ENCODE results near the gene SLC25A44. TPM values are rescaled to one million over a fixed set of nuclear protein-coding genes. Genes with fewer than 3 reads are reported as not detected.
A peak's percentile ranks its signal among the peaks of the same experiment; 100 is the strongest.

Gene SLC25A44
- 10 to 100 TPM; 15.4 to 19.6 (median 18.1) TPM for polyA plus RNA-seq (ENCODE audit: insufficient read depth in 1 of 5, insufficient read length in 5 of 5, low replicate concordance in 1 of 5)
- long read RNA-seq, donor 1, full-length matches to known transcripts: 6 of 6 reads
- long read RNA-seq, donor 1, partial matches to known transcripts: 0 of 6 reads
- long read RNA-seq, donor 1, other reads (novel, unspliced or antisense): 0 of 6 reads
- long read RNA-seq, donor 2, partial matches to known transcripts: 0 of 3 reads
- long read RNA-seq, donor 2, other reads (novel, unspliced or antisense): 0 of 3 reads
- long read RNA-seq, donor 3, partial matches to known transcripts: 0 of 4 reads
- long read RNA-seq, donor 3, other reads (novel, unspliced or antisense): 0 of 4 reads
- long read RNA-seq, donor 4, full-length matches to known transcripts: 3 of 3 reads
- long read RNA-seq, donor 4, partial matches to known transcripts: 0 of 3 reads
- long read RNA-seq, donor 4, other reads (novel, unspliced or antisense): 0 of 3 reads
- long read RNA-seq, donor 5, full-length matches to known transcripts: 5 of 5 reads
- long read RNA-seq, donor 5, partial matches to known transcripts: 0 of 5 reads
- long read RNA-seq, donor 5, other reads (novel, unspliced or antisense): 0 of 5 reads
- long read RNA-seq, donor 6, full-length matches to known transcripts: 4 of 4 reads
- long read RNA-seq, donor 6, partial matches to known transcripts: 0 of 4 reads
- long read RNA-seq, donor 6, other reads (novel, unspliced or antisense): 0 of 4 reads
- long read RNA-seq, donor 7, full-length matches to known transcripts: 3 of 3 reads
- long read RNA-seq, donor 7, partial matches to known transcripts: 0 of 3 reads
- long read RNA-seq, donor 7, other reads (novel, unspliced or antisense): 0 of 3 reads
- long read RNA-seq, donor 8, full-length matches to known transcripts: 2 of 2 reads
- long read RNA-seq, donor 8, partial matches to known transcripts: 0 of 2 reads
- long read RNA-seq, donor 8, other reads (novel, unspliced or antisense): 0 of 2 reads

GRCh38 chr1:156193488-156194299 lies at the start of gene SLC25A44:
Gene SLC25A44, plus strand, starts transcription at chr1:156194104. Its CDS starts 5,744 bp downstream, at chr1:156199848.
- DNase-seq: peak; percentile 97 to 99

DNA sequence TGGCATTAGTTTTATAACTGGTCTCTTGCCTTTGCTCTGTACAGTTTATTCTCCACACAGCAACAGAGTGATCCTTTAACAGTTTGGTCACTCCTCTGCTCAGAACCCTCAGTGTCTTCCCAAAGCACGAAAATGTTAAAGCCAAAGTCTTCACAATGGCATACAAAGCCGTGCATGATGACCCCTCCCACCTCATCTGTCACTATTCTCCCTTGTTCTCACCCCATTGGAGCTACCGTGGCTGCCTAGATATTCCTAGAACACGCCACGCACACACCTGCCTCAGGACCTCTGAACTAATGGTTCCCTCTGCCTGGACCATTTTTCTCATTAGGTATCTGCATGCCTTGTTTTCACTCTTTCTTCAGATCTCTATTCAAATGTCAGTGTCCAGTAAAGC lies 49.2 kb upstream of the SLC25A44 start:
- no peak for DNase-seq

DNA sequence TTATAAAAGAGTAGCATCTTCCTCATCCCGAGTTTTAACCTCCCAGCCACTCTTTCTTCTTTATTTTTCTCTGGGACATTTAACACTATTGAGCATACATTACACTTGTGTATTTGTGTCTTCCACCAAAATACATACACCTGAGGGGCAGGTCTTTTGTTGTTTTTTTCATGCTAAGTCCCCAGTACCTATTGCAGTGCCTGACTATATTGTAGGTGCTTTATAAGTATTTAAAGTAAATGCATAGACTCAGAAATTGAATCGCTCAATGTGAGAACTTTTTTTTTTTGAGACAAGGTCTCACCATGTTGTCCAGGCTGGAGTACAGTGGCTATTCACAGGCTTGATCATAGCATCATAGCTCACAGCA lies 48.3 kb upstream of the SLC25A44 start:
- DNase-seq: no peak

- peak; percentile 62 to 66 for DNase-seq
Measured at GRCh38 chr1:156146020-156146768, 47.7 kb upstream of the SLC25A44 start.

DNA sequence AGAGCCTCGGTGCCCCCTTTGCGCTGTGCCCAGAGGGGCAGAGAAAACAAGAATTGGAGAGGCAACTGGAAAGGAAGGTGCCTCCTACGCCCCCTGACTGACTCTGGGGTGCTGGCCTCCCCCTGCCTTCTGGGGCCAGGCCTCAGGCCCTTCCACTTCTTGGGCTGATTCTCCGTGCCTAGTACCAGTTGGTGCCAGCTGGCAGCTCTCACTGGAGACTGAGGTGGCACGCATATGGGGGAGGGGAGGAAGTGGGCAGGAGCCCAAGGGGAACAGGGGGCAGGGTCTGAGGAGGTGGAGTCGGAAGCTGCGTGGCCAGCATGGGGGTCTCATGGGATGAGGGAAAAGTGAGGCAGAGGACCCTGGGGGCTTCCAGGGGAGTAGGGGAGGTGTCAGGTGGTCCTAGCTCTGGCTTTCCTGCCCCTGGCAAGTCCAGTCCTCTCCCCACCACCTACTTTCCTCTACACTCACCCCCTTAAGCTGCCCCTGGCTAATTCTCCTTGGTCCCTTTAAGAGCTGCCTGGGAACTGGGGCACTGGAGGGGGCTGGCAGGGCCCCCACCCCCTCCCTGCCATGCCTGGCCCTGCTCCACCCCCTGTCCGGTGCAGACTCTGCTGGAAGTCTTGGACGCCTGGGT lies 47.0 kb upstream of the SLC25A44 start:
- no peak for DNase-seq

DNA sequence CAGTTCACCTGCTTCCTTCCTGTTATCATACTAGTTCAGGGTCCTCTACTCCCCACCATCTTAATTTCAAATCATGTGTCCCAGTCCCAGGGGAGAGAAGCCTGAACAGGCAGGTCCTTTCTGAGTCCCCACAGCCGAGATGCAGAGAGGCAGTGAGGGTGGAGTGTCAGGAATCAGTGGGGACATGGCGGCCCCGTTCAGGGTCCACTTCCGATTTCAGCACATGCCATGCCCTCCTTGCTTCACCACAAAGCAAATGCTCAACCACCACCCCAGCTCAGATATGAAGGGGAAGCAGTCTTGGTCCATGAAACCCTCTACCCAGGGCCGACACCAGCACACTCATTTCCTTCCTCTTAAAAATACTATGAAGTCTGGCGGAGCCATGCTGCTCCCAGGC lies 45.7 kb upstream of the SLC25A44 start:
- DNase-seq: no peak

GRCh38 chr1:156149374-156150332 lies 44.3 kb upstream of the SLC25A44 start:
- DNase-seq: no peak

DNA sequence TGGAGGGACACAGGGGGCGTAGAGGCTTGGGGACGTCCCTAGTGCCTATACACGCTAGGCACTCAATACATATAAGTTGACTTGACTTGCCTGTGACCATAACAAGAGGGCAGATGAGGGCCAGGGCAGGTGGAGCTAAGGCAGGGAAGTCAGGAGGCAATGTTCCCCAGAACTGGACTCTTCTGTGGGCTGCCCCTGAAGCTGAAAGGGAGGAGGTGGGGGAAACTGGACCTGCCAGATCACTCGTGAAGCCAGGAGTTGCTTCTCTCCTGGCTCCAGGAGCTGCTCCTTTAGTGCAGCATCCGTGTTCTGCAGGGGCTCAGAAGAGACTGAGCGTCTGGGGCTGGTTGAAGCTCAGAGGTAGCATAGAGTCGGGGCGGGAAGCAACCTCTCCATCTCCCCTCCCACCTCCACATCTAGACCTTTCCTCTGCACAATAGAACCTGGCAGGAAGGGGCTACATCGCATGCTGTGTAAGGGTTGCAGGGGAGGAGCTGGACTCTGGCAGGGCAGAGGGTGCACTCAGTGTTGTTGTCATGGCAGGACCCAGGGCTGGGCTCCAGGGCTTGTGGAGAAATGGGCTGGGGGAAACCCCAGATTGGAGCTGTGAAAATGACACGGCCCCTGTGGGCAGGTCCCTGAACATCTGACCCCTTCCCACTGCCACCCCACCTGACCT lies 43.4 kb upstream of the SLC25A44 start:
- no peak for DNase-seq

- DNase-seq: no peak
Measured at GRCh38 chr1:156151093-156151688, 42.7 kb upstream of the SLC25A44 start.

DNA sequence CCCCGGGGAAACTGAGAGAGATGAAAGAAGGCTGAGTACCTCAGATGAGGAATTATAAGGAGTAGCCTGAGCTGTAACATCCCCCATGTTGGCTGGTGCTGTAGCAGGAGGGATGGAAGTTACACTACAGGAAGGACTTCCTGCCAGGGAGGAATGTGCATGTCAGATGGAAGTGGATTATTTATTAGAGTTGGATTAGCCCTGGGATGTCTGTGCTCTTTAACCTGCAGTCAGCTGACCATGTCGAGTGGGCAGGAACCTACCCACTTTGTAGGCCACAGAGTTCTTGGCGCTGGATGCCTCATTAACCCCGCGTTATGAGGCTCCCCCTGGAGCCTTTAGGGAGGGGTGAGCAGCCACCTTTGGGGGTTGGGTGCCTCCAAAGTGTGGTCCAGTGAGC lies 41.3 kb upstream of the SLC25A44 start:
- DNase-seq: no peak

- DNase-seq: peak; percentile 72 to 73
Measured at GRCh38 chr1:156153362-156153761, 40.5 kb upstream of the SLC25A44 start, which contains the start of gene SEMA4A. Gene SEMA4A, plus strand, starts transcription at chr1:156153585. Its CDS starts 994 bp downstream, at chr1:156154579.

DNA sequence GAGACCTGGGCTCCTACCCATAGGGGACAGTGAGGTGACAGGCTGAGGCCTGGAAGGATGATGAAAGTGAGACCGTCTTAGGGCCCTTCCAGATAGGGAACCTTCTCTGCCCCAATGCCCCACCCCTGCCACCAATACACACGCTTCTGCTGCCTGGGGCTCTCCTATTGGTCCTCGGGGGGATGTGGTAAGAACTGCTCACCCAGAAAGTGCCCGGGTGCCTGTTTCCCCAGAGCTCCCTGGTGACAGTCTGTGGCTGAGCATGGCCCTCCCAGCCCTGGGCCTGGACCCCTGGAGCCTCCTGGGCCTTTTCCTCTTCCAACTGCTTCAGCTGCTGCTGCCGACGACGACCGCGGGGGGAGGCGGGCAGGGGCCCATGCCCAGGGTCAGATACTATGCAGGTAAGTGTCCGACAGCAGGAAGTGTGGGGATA lies 39.6 kb upstream of the SLC25A44 start:
- no peak for DNase-seq

- DNase-seq: no peak
Measured at GRCh38 chr1:156155756-156156510, 38.0 kb upstream of the SLC25A44 start.

DNA sequence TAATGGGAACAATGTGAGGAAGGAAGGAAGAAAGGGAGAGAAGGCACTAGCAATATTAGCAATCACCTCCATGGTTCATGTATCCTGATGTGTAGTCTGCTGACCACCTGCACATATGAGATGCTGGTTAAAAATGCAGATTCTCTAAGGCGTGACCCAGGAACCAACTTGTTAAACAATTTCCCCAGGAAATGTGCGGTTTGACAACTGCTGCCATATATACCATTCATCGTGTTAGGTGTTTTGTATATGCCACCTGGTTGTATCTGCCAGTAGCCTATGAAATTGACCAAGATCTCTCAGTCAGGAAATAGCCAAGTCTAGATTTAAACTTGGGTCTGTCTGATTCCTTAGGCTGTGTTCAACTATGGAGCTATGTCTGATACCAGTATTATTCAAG lies 36.4 kb upstream of the SLC25A44 start:
- DNase-seq: no peak

- no peak for DNase-seq
Measured at GRCh38 chr1:156157966-156158365, 35.9 kb upstream of the SLC25A44 start.

- DNase-seq: no peak
Measured at GRCh38 chr1:156160000-156160742, 33.7 kb upstream of the SLC25A44 start.

All from right lung (tissue), 10 donors.